HG02973 (cell line): ENCODE data around the gene OPCML.

Experiments used
- ATAC-seq: cut with Tn5 transposase; IDR thresholded peaks from one replicate; pipeline ENCODE4 v1.9.1; 2021; ENCODE audit warnings: moderate library complexity; ENCODE audit not compliant: unreplicated experiment

The OPCML gene

GRCh38 chr11:132714859-132715440 is 817.4 kb downstream of the OPCML start:
- no peak for ATAC-seq

GRCh38 chr11:132712466-132712865 is 819.8 kb downstream of the OPCML start:
- no peak for ATAC-seq

GRCh38 chr11:132704781-132705375 is 827.4 kb downstream of the OPCML start:
- no peak for ATAC-seq

GRCh38 chr11:132692891-132693290 is 839.4 kb downstream of the OPCML start:
- ATAC-seq = no peak

GRCh38 chr11:132691848-132692550 is 840.3 kb downstream of the OPCML start:
- ATAC-seq = no peak

GRCh38 chr11:132686886-132687285 is 845.4 kb downstream of the OPCML start:
- ATAC-seq = no peak

- no peak for ATAC-seq
Observed at GRCh38 chr11:132685174-132685611, 847.1 kb downstream of the OPCML start.

- ATAC-seq = no peak
Observed at GRCh38 chr11:132683602-132684001, 848.7 kb downstream of the OPCML start.

GRCh38 chr11:132681971-132682370 is 850.3 kb downstream of the OPCML start:
- no peak for ATAC-seq

- ATAC-seq = no peak
Observed at GRCh38 chr11:132680584-132680983, 851.7 kb downstream of the OPCML start.

GRCh38 chr11:132674151-132674550 is 858.1 kb downstream of the OPCML start:
- ATAC-seq = no peak

GRCh38 chr11:132671851-132672370 is 860.4 kb downstream of the OPCML start:
- no peak for ATAC-seq

GRCh38 chr11:132670921-132671675 is 861.2 kb downstream of the OPCML start:
- no peak for ATAC-seq

- ATAC-seq = no peak
Observed at GRCh38 chr11:132669949-132670348, 862.4 kb downstream of the OPCML start.

GRCh38 chr11:132665205-132665604 is 867.1 kb downstream of the OPCML start:
- no peak for ATAC-seq

- no peak for ATAC-seq
Observed at GRCh38 chr11:132658696-132659095, 873.6 kb downstream of the OPCML start.

- no peak for ATAC-seq
Observed at GRCh38 chr11:132658004-132658403, 874.3 kb downstream of the OPCML start.

- no peak for ATAC-seq
Observed at GRCh38 chr11:132655187-132655855, 877.0 kb downstream of the OPCML start.

- no peak for ATAC-seq
Observed at GRCh38 chr11:132653237-132653636, 879.1 kb downstream of the OPCML start.

- no peak for ATAC-seq
Observed at GRCh38 chr11:132650969-132651720, 881.2 kb downstream of the OPCML start.
